ENCODE data around the gene PPP5C. TPM values are rescaled to one million over a fixed set of nuclear protein-coding genes. Genes with fewer than 3 reads are reported as not detected.
"Not testable (repeated sequence)": the region's sequence is repeated elsewhere in the genome, so short reads cannot be mapped to it uniquely, and the experiment has no call there.

The PPP5C gene
- polyA plus RNA-seq, 1 donor from 2014 or later, result 99.3 TPM

DNA sequence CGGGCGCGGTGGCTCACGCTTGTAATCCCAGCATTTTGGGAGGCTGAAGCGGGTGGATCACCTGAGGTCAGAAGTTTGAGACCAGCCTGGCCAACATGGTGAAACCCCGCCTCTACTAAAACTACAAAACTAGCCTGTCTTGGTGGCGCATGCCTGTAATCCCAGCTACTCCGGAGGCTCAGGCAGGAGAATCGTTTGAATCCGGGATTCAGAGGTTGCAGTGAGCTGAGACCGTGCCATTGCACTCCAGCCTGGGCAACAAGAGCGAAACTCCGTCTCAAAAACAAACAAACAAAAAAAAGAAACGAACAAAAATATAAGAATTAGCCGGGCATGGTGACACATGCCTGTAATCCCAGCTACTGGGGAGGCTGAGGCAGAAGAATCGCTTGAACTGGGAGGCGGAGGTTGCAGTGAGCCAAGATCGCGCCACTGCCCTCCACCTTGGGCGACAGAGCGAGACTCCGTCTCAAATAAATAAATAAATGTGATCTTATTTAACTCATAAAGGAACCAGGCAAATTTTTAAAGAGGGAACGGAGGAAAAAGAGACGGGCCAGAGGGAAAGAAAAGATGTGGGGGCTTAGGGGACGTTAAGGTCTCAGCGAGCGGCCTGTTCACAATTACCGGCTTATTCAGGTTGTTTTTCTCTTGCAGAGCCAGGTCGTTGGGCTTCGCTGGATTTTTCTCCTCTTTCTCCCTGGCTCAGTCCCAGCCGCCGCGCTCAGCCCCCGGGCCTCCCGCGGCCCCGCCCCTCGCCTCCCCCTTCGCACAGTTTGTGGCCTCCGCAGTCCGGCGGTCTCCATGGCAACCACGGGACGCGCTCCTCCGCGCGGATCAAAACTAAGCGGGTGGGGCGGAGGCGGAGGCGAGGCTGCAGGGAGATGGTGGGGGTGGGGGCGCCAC is 69.2 kb downstream of the PPP5C start:
- H3K36me3 ChIP-seq (ENCODE audit: insufficient read depth, low read length); H4K20me1 ChIP-seq (ENCODE audit: insufficient read depth); H3K9me2 ChIP-seq (ENCODE audit: insufficient read depth, low read length); H3F3A ChIP-seq (ENCODE audit: insufficient read depth, low read length, poor library complexity, severe bottlenecking); H3K27me3 ChIP-seq (ENCODE audit: insufficient read depth, low read depth, low read length); H3K9me3 ChIP-seq (ENCODE audit: low read length): not testable (repeated sequence)
- H2AFZ ChIP-seq (ENCODE audit: low read depth, low read length), result peak overlapping the region; percentile 48
- H3K4me3 ChIP-seq (ENCODE audit: low read length), result peak overlapping the region; percentile 61
- peaks cover 13% of the 10 kb centered on the region for H3K79me2 ChIP-seq (replicated peaks; ENCODE audit: insufficient read depth, low read length)
- TF ChIP-seq, protein P1, sequence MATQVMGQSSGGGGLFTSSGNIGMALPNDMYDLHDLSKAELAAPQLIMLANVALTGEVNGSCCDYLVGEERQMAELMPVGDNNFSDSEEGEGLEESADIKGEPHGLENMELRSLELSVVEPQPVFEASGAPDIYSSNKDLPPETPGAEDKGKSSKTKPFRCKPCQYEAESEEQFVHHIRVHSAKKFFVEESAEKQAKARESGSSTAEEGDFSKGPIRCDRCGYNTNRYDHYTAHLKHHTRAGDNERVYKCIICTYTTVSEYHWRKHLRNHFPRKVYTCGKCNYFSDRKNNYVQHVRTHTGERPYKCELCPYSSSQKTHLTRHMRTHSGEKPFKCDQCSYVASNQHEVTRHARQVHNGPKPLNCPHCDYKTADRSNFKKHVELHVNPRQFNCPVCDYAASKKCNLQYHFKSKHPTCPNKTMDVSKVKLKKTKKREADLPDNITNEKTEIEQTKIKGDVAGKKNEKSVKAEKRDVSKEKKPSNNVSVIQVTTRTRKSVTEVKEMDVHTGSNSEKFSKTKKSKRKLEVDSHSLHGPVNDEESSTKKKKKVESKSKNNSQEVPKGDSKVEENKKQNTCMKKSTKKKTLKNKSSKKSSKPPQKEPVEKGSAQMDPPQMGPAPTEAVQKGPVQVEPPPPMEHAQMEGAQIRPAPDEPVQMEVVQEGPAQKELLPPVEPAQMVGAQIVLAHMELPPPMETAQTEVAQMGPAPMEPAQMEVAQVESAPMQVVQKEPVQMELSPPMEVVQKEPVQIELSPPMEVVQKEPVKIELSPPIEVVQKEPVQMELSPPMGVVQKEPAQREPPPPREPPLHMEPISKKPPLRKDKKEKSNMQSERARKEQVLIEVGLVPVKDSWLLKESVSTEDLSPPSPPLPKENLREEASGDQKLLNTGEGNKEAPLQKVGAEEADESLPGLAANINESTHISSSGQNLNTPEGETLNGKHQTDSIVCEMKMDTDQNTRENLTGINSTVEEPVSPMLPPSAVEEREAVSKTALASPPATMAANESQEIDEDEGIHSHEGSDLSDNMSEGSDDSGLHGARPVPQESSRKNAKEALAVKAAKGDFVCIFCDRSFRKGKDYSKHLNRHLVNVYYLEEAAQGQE (IDR thresholded peaks at IDR 0.05; ENCODE audit: borderline replicate concordance), result peak; percentile 22
- TF ChIP-seq EP300 (conservative IDR thresholded peaks at IDR 0.05; ENCODE audit: poor library complexity, severe bottlenecking) (peak; percentile 45), MXI1 (conservative IDR thresholded peaks at IDR 0.05; ENCODE audit: poor library complexity, severe bottlenecking) (peak; percentile 30), RAD21 (conservative IDR thresholded peaks at IDR 0.05) (peak; percentile 19)
- H3K4me2 ChIP-seq (ENCODE audit: low read length), result peak overlapping the region; percentile 49
- H3K27ac ChIP-seq (ENCODE audit: low read length), result peak overlapping the region; percentile 75
- H3K9ac ChIP-seq (ENCODE audit: low read length), result peak overlapping the region; percentile 57

DNA sequence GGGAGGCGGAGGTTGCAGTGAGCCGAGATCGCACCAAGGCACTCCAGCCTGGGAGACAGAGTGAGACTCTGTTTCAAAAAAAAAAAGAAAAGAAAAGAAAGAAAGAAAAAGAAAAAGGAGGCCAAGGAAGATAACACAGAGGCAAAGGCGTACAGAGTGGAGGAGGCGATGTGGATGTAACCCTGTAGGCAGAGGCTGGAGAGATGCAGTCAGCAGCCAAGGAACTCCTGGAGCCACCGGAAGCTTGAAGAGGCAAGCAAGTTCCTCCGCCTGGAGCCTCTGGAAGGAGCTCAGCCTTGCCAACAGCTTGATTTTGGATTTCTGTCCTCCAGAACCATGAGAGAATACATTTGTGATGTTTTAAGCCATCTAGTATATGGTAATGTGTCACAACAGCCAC is 73.2 kb downstream of the PPP5C start:
- Histone ChIP-seq H3K79me2 (replicated peaks; ENCODE audit: insufficient read depth, low read length) (no peaks in the 10 kb centered on the region), H3K27me3 (ENCODE audit: insufficient read depth, low read depth, low read length) (no peaks in the 10 kb centered on the region), H3K4me3 (ENCODE audit: low read length) (no peak overlapping the region), H2AFZ (ENCODE audit: low read depth, low read length) (no peak overlapping the region), H4K20me1 (ENCODE audit: insufficient read depth) (no peaks in the 10 kb centered on the region), H3K4me2 (ENCODE audit: low read length) (no peak overlapping the region), H3K9me3 (ENCODE audit: low read length) (no peaks in the 10 kb centered on the region), H3F3A (ENCODE audit: insufficient read depth, low read length, poor library complexity, severe bottlenecking) (no peaks in the 10 kb centered on the region), H3K36me3 (ENCODE audit: insufficient read depth, low read length) (no peaks in the 10 kb centered on the region), H3K27ac (ENCODE audit: low read length) (no peak overlapping the region), H3K9me2 (ENCODE audit: insufficient read depth, low read length) (no peaks in the 10 kb centered on the region), H3K9ac (ENCODE audit: low read length) (no peak overlapping the region)
- TF ChIP-seq, protein P1 (IDR thresholded peaks at IDR 0.05; ENCODE audit: borderline replicate concordance), result no peak
- no peak for TF ChIP-seq RAD21 (conservative IDR thresholded peaks at IDR 0.05)
- TF ChIP-seq, protein P2, sequence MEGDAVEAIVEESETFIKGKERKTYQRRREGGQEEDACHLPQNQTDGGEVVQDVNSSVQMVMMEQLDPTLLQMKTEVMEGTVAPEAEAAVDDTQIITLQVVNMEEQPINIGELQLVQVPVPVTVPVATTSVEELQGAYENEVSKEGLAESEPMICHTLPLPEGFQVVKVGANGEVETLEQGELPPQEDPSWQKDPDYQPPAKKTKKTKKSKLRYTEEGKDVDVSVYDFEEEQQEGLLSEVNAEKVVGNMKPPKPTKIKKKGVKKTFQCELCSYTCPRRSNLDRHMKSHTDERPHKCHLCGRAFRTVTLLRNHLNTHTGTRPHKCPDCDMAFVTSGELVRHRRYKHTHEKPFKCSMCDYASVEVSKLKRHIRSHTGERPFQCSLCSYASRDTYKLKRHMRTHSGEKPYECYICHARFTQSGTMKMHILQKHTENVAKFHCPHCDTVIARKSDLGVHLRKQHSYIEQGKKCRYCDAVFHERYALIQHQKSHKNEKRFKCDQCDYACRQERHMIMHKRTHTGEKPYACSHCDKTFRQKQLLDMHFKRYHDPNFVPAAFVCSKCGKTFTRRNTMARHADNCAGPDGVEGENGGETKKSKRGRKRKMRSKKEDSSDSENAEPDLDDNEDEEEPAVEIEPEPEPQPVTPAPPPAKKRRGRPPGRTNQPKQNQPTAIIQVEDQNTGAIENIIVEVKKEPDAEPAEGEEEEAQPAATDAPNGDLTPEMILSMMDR (IDR thresholded peaks at IDR 0.05; ENCODE audit: poor library complexity, severe bottlenecking), result no peak
- TF ChIP-seq EP300 (conservative IDR thresholded peaks at IDR 0.05; ENCODE audit: poor library complexity, severe bottlenecking), result no peak
- no peak for TF ChIP-seq EZH2 (IDR thresholded peaks at IDR 0.05; ENCODE audit: borderline replicate concordance, insufficient read depth, low read length, poor library complexity, severe bottlenecking)
- no peak for TF ChIP-seq TAF1 (IDR thresholded peaks at IDR 0.05; ENCODE audit: low read depth)
- no peak for TF ChIP-seq SMC3 (conservative IDR thresholded peaks at IDR 0.05; ENCODE audit: poor library complexity)
